T-helper 1 cell treated with Interleukin-12 subunit alpha and Interleukin-12 subunit beta and Interleukin-4 antibody, amounts not matched to agents 30 μg/mL and 1 μg/mL, for 36 hours (primary cell): ENCODE measurements around the gene AP3M1.

Source experiments
- H3K27ac Mint-ChIP-seq: one replicate; pipeline ENCODE4 v1.8.0; 2021; ENCODE audit warnings: mild to moderate bottlenecking, mixed read lengths
- H3K27me3 Mint-ChIP-seq: one replicate; pipeline ENCODE4 v1.8.0; 2021; ENCODE audit warnings: low read depth, mixed read lengths
- H3K36me3 Mint-ChIP-seq: one replicate; pipeline ENCODE4 v1.8.0; 2021; ENCODE audit warnings: low read depth, mixed read lengths
- H3K4me1 Mint-ChIP-seq: one replicate; pipeline ENCODE4 v1.8.0; 2021; ENCODE audit warnings: low read depth, mixed read lengths
- H3K4me3 Mint-ChIP-seq: one replicate; pipeline ENCODE4 v1.8.0; 2021; ENCODE audit warnings: mild to moderate bottlenecking, moderate library complexity, mixed read lengths
- H3K9me3 Mint-ChIP-seq: one replicate; pipeline ENCODE4 v1.8.0; 2021; ENCODE audit warnings: mixed read lengths

AP3M1 gene

GRCh38 chr10:74088722-74089121 lies 61.9 kb downstream of the AP3M1 start:
- Mint-ChIP-seq H3K4me1 (peaks cover 7% of the 10 kb centered on the region), H3K36me3 (peaks cover 29% of the 10 kb centered on the region), H3K4me3 (no peak overlapping the region), H3K27ac (no peak overlapping the region), H3K9me3 (no peaks in the 10 kb centered on the region), H3K27me3 (no peaks in the 10 kb centered on the region)

- Mint-ChIP-seq H3K4me3 (no peak overlapping the region), H3K36me3 (peaks cover 33% of the 10 kb centered on the region), H3K4me1 (peaks cover 9% of the 10 kb centered on the region), H3K27ac (no peak overlapping the region), H3K9me3 (no peaks in the 10 kb centered on the region), H3K27me3 (no peaks in the 10 kb centered on the region)
Measured at GRCh38 chr10:74086317-74086716, 64.3 kb downstream of the AP3M1 start.

- Mint-ChIP-seq H3K27ac (no peak overlapping the region), H3K36me3 (peaks cover 25% of the 10 kb centered on the region), H3K9me3 (no peaks in the 10 kb centered on the region), H3K4me3 (no peak overlapping the region), H3K4me1 (peaks cover 15% of the 10 kb centered on the region), H3K27me3 (no peaks in the 10 kb centered on the region)
Measured at GRCh38 chr10:74084955-74085354, 65.7 kb downstream of the AP3M1 start.

- peaks cover 25% of the 10 kb centered on the region for H3K4me1 Mint-ChIP-seq
- H3K27ac Mint-ChIP-seq: no peak overlapping the region
- peaks cover 15% of the 10 kb centered on the region for H3K36me3 Mint-ChIP-seq
- no peak overlapping the region for H3K4me3 Mint-ChIP-seq
- H3K9me3 Mint-ChIP-seq: no peaks in the 10 kb centered on the region
- H3K27me3 Mint-ChIP-seq: no peaks in the 10 kb centered on the region
Measured at GRCh38 chr10:74083304-74083703, 67.3 kb downstream of the AP3M1 start.

GRCh38 chr10:74081941-74082718 lies 68.5 kb downstream of the AP3M1 start:
- Mint-ChIP-seq H3K27me3 (no peaks in the 10 kb centered on the region), H3K4me3 (no peak overlapping the region), H3K4me1 (peaks cover 30% of the 10 kb centered on the region), H3K36me3 (peaks cover 18% of the 10 kb centered on the region), H3K27ac (peak overlapping the region; percentile 19), H3K9me3 (no peaks in the 10 kb centered on the region)

- no peaks in the 10 kb centered on the region for H3K27me3 Mint-ChIP-seq
- peaks cover 30% of the 10 kb centered on the region for H3K4me1 Mint-ChIP-seq
- no peaks in the 10 kb centered on the region for H3K9me3 Mint-ChIP-seq
- H3K36me3 Mint-ChIP-seq: peaks cover 22% of the 10 kb centered on the region
- H3K27ac Mint-ChIP-seq: no peak overlapping the region
- no peak overlapping the region for H3K4me3 Mint-ChIP-seq
Measured at GRCh38 chr10:74081192-74081803, 69.3 kb downstream of the AP3M1 start.

GRCh38 chr10:74079936-74080590 lies 70.6 kb downstream of the AP3M1 start:
- Mint-ChIP-seq H3K36me3 (peaks cover 27% of the 10 kb centered on the region), H3K27me3 (no peaks in the 10 kb centered on the region), H3K4me3 (no peak overlapping the region), H3K27ac (no peak overlapping the region), H3K9me3 (no peaks in the 10 kb centered on the region), H3K4me1 (peaks cover 26% of the 10 kb centered on the region)

- Mint-ChIP-seq H3K27me3 (no peaks in the 10 kb centered on the region), H3K27ac (no peak overlapping the region), H3K36me3 (peaks cover 27% of the 10 kb centered on the region), H3K4me3 (no peak overlapping the region), H3K9me3 (no peaks in the 10 kb centered on the region), H3K4me1 (peaks cover 23% of the 10 kb centered on the region)
Measured at GRCh38 chr10:74079028-74079935, 71.3 kb downstream of the AP3M1 start.

- H3K4me1 Mint-ChIP-seq: peaks cover 23% of the 10 kb centered on the region
- H3K9me3 Mint-ChIP-seq: no peaks in the 10 kb centered on the region
- no peaks in the 10 kb centered on the region for H3K27me3 Mint-ChIP-seq
- H3K27ac Mint-ChIP-seq: no peak overlapping the region
- peaks cover 34% of the 10 kb centered on the region for H3K36me3 Mint-ChIP-seq
- H3K4me3 Mint-ChIP-seq: no peak overlapping the region
Measured at GRCh38 chr10:74078037-74078436, 72.6 kb downstream of the AP3M1 start.

GRCh38 chr10:74077416-74077815 lies 73.2 kb downstream of the AP3M1 start:
- H3K4me3 Mint-ChIP-seq: no peak overlapping the region
- no peaks in the 10 kb centered on the region for H3K9me3 Mint-ChIP-seq
- H3K4me1 Mint-ChIP-seq: peaks cover 23% of the 10 kb centered on the region
- peaks cover 36% of the 10 kb centered on the region for H3K36me3 Mint-ChIP-seq
- H3K27me3 Mint-ChIP-seq: no peaks in the 10 kb centered on the region
- H3K27ac Mint-ChIP-seq: no peak overlapping the region

- H3K4me3 Mint-ChIP-seq: no peak overlapping the region
- no peak overlapping the region for H3K27ac Mint-ChIP-seq
- H3K4me1 Mint-ChIP-seq: peaks cover 21% of the 10 kb centered on the region
- peaks cover 33% of the 10 kb centered on the region for H3K36me3 Mint-ChIP-seq
- H3K27me3 Mint-ChIP-seq: no peaks in the 10 kb centered on the region
- H3K9me3 Mint-ChIP-seq: no peaks in the 10 kb centered on the region
Measured at GRCh38 chr10:74076961-74077360, 73.7 kb downstream of the AP3M1 start.

GRCh38 chr10:74075906-74076305 lies 74.7 kb downstream of the AP3M1 start:
- Mint-ChIP-seq H3K36me3 (peaks cover 37% of the 10 kb centered on the region), H3K9me3 (no peaks in the 10 kb centered on the region), H3K27ac (peak overlapping the region; percentile 18), H3K4me3 (no peak overlapping the region), H3K27me3 (no peaks in the 10 kb centered on the region), H3K4me1 (peaks cover 17% of the 10 kb centered on the region)

GRCh38 chr10:74072503-74072902 lies 78.1 kb downstream of the AP3M1 start:
- H3K27me3 Mint-ChIP-seq: no peaks in the 10 kb centered on the region
- H3K4me3 Mint-ChIP-seq: no peak overlapping the region
- no peak overlapping the region for H3K27ac Mint-ChIP-seq
- peaks cover 5% of the 10 kb centered on the region for H3K4me1 Mint-ChIP-seq
- no peaks in the 10 kb centered on the region for H3K9me3 Mint-ChIP-seq
- H3K36me3 Mint-ChIP-seq: peaks cover 39% of the 10 kb centered on the region

GRCh38 chr10:74071157-74071556 lies 79.5 kb downstream of the AP3M1 start:
- Mint-ChIP-seq H3K27ac (no peak overlapping the region), H3K36me3 (peaks cover 30% of the 10 kb centered on the region), H3K27me3 (no peaks in the 10 kb centered on the region), H3K9me3 (no peaks in the 10 kb centered on the region), H3K4me1 (peaks cover 2% of the 10 kb centered on the region), H3K4me3 (no peak overlapping the region)
